Measurements from ENCODE around the gene SH3BP5L.

SH3BP5L gene

GRCh38 chr1:248838357-248839167, 12.8 kb upstream of the SH3BP5L start:
- no CpG with 5 or more reads among the region's 82 CpGs for WGBS (ENCODE audit: extremely low coverage, insufficient coverage, low lambda C conversion rate)
- H3K4me3 ChIP-seq (ENCODE audit: low read length): peak overlapping the region; percentile 83
- no peaks in the 10 kb centered on the region for H3K27me3 ChIP-seq (ENCODE audit: insufficient read depth, low read length, poor library complexity)
- peak overlapping the region; percentile 98 for H3K4me2 ChIP-seq (ENCODE audit: low read length)
- H4K5ac ChIP-seq (ENCODE audit: low read length): no peak overlapping the region
- H3K27ac ChIP-seq (ENCODE audit: low read depth, low read length): peak overlapping the region; percentile 92
- peak overlapping the region; percentile 51 for H2BK5ac ChIP-seq (ENCODE audit: low read length)
- H3K4ac ChIP-seq (ENCODE audit: low read depth, low read length): peak overlapping the region; percentile 22
- no peak overlapping the region for H2AK5ac ChIP-seq (ENCODE audit: low read length)
- peaks cover 4% of the 10 kb centered on the region for H3K79me1 ChIP-seq (ENCODE audit: low read length)
- peak; percentile 97 for DNase-seq
- no peak overlapping the region for H2BK120ac ChIP-seq (ENCODE audit: low read depth, low read length)
- no peaks in the 10 kb centered on the region for H3K36me3 ChIP-seq (ENCODE audit: control insufficient read depth, insufficient read depth, low read length)
- H3K18ac ChIP-seq (ENCODE audit: low read length): peak overlapping the region; percentile 53
- H3K9ac ChIP-seq (ENCODE audit: low read length): peak overlapping the region; percentile 96
- peak overlapping the region; percentile 59 for H3K23ac ChIP-seq (ENCODE audit: low read length)
- H3K56ac ChIP-seq (ENCODE audit: low read length): peak overlapping the region; percentile 98
- peaks cover 5% of the 10 kb centered on the region for H3K4me1 ChIP-seq (ENCODE audit: control insufficient read depth, low read depth, low read length)
- no peak overlapping the region for H2BK15ac ChIP-seq (replicated peaks; ENCODE audit: low read depth)
- peaks cover 6% of the 10 kb centered on the region for H3K79me2 ChIP-seq (ENCODE audit: control insufficient read depth, insufficient read depth, low read length)
- H4K8ac ChIP-seq (ENCODE audit: low read depth, low read length): no peak overlapping the region

GRCh38 chr1:248837781-248838356, 12.2 kb upstream of the SH3BP5L start, which contains the start of gene ZNF672:
Gene ZNF672, plus strand, starts transcription at chr1:248838224. Its CDS starts 9,051 bp downstream, at chr1:248847275.
- Histone ChIP-seq H3K4me2 (ENCODE audit: low read length) (peak within 1 kb of the TSS; percentile 98), H2BK15ac (replicated peaks; ENCODE audit: low read depth) (peak within 1 kb of the TSS; percentile 80), H4K8ac (ENCODE audit: low read depth, low read length) (no peak within 1 kb of the TSS), H4K5ac (ENCODE audit: low read length) (no peak within 1 kb of the TSS), H2AK5ac (ENCODE audit: low read length) (no peak within 1 kb of the TSS), H3K79me1 (ENCODE audit: low read length) (peaks cover 4% of the 10 kb centered on the region), H3K23ac (ENCODE audit: low read length) (peak within 1 kb of the TSS; percentile 59), H2BK5ac (ENCODE audit: low read length) (peak within 1 kb of the TSS; percentile 51), H3K56ac (ENCODE audit: low read length) (peak within 1 kb of the TSS; percentile 98), H3K4me3 (ENCODE audit: low read length) (peak within 1 kb of the TSS; percentile 83), H3K9ac (ENCODE audit: low read length) (peak within 1 kb of the TSS; percentile 96), H3K27ac (ENCODE audit: low read depth, low read length) (peak within 1 kb of the TSS; percentile 92), H3K79me2 (ENCODE audit: control insufficient read depth, insufficient read depth, low read length) (peaks cover 6% of the 10 kb centered on the region), H3K27me3 (ENCODE audit: insufficient read depth, low read length, poor library complexity) (no peaks in the 10 kb centered on the region), H3K18ac (ENCODE audit: low read length) (peak within 1 kb of the TSS; percentile 53), H3K4ac (ENCODE audit: low read depth, low read length) (peak within 1 kb of the TSS; percentile 22), H3K4me1 (ENCODE audit: control insufficient read depth, low read depth, low read length) (peaks cover 5% of the 10 kb centered on the region), H2BK120ac (ENCODE audit: low read depth, low read length) (no peak within 1 kb of the TSS), H3K36me3 (ENCODE audit: control insufficient read depth, insufficient read depth, low read length) (no peaks in the 10 kb centered on the region)
- peak; percentile 98 for DNase-seq
- no CpG with 5 or more reads among the region's 48 CpGs for WGBS (ENCODE audit: extremely low coverage, insufficient coverage, low lambda C conversion rate)

GRCh38 chr1:248837045-248837780, 11.5 kb upstream of the SH3BP5L start:
- Histone ChIP-seq H3K27ac (ENCODE audit: low read depth, low read length) (no peak overlapping the region), H2BK5ac (ENCODE audit: low read length) (no peak overlapping the region), H3K56ac (ENCODE audit: low read length) (peak overlapping the region; percentile 89), H3K23ac (ENCODE audit: low read length) (no peak overlapping the region), H2BK120ac (ENCODE audit: low read depth, low read length) (no peak overlapping the region), H4K5ac (ENCODE audit: low read length) (no peak overlapping the region), H3K27me3 (ENCODE audit: insufficient read depth, low read length, poor library complexity) (no peaks in the 10 kb centered on the region), H3K18ac (ENCODE audit: low read length) (peak overlapping the region; percentile 6), H3K36me3 (ENCODE audit: control insufficient read depth, insufficient read depth, low read length) (no peaks in the 10 kb centered on the region), H3K4me2 (ENCODE audit: low read length) (peak overlapping the region; percentile 67), H3K79me1 (ENCODE audit: low read length) (peaks cover 4% of the 10 kb centered on the region), H2AK5ac (ENCODE audit: low read length) (no peak overlapping the region), H3K9ac (ENCODE audit: low read length) (peak overlapping the region; percentile 74), H2BK15ac (replicated peaks; ENCODE audit: low read depth) (peak overlapping the region; percentile 80), H3K4me1 (ENCODE audit: control insufficient read depth, low read depth, low read length) (peaks cover 5% of the 10 kb centered on the region), H3K4me3 (ENCODE audit: low read length) (peak overlapping the region; percentile 32), H3K79me2 (ENCODE audit: control insufficient read depth, insufficient read depth, low read length) (peaks cover 6% of the 10 kb centered on the region), H4K8ac (ENCODE audit: low read depth, low read length) (no peak overlapping the region), H3K4ac (ENCODE audit: low read depth, low read length) (no peak overlapping the region)
- DNase-seq: no peak
- no CpG with 5 or more reads among the region's 11 CpGs for WGBS (ENCODE audit: extremely low coverage, insufficient coverage, low lambda C conversion rate)

GRCh38 chr1:248834343-248834940, 8.7 kb upstream of the SH3BP5L start:
- DNase-seq: no peak
- Histone ChIP-seq H3K79me2 (ENCODE audit: control insufficient read depth, insufficient read depth, low read length) (no peaks in the 10 kb centered on the region), H4K8ac (ENCODE audit: low read depth, low read length) (no peak overlapping the region), H3K23ac (ENCODE audit: low read length) (no peak overlapping the region), H3K27ac (ENCODE audit: low read depth, low read length) (no peak overlapping the region), H3K36me3 (ENCODE audit: control insufficient read depth, insufficient read depth, low read length) (no peaks in the 10 kb centered on the region), H2BK5ac (ENCODE audit: low read length) (no peak overlapping the region), H2AK5ac (ENCODE audit: low read length) (no peak overlapping the region), H4K5ac (ENCODE audit: low read length) (no peak overlapping the region), H2BK120ac (ENCODE audit: low read depth, low read length) (no peak overlapping the region), H3K27me3 (ENCODE audit: insufficient read depth, low read length, poor library complexity) (no peaks in the 10 kb centered on the region), H2BK15ac (replicated peaks; ENCODE audit: low read depth) (no peak overlapping the region), H3K4me3 (ENCODE audit: low read length) (no peak overlapping the region), H3K9ac (ENCODE audit: low read length) (no peak overlapping the region), H3K4me1 (ENCODE audit: control insufficient read depth, low read depth, low read length) (peaks cover 5% of the 10 kb centered on the region), H3K18ac (ENCODE audit: low read length) (no peak overlapping the region), H3K56ac (ENCODE audit: low read length) (no peak overlapping the region), H3K4ac (ENCODE audit: low read depth, low read length) (no peak overlapping the region), H3K4me2 (ENCODE audit: low read length) (no peak overlapping the region), H3K79me1 (ENCODE audit: low read length) (peaks cover 1% of the 10 kb centered on the region)
- WGBS (ENCODE audit: extremely low coverage, insufficient coverage, low lambda C conversion rate): no CpG with 5 or more reads among the region's 7 CpGs

GRCh38 chr1:248831842-248832241, 6.1 kb upstream of the SH3BP5L start:
- Histone ChIP-seq H3K4me2 (ENCODE audit: low read length) (no peak overlapping the region), H3K27me3 (ENCODE audit: insufficient read depth, low read length, poor library complexity) (no peaks in the 10 kb centered on the region), H3K9ac (ENCODE audit: low read length) (no peak overlapping the region), H3K4me1 (ENCODE audit: control insufficient read depth, low read depth, low read length) (no peaks in the 10 kb centered on the region), H3K79me2 (ENCODE audit: control insufficient read depth, insufficient read depth, low read length) (no peaks in the 10 kb centered on the region), H3K56ac (ENCODE audit: low read length) (no peak overlapping the region), H3K4ac (ENCODE audit: low read depth, low read length) (no peak overlapping the region), H4K5ac (ENCODE audit: low read length) (no peak overlapping the region), H4K8ac (ENCODE audit: low read depth, low read length) (no peak overlapping the region), H3K23ac (ENCODE audit: low read length) (no peak overlapping the region), H3K18ac (ENCODE audit: low read length) (no peak overlapping the region), H3K36me3 (ENCODE audit: control insufficient read depth, insufficient read depth, low read length) (no peaks in the 10 kb centered on the region), H2BK15ac (replicated peaks; ENCODE audit: low read depth) (no peak overlapping the region), H2BK120ac (ENCODE audit: low read depth, low read length) (no peak overlapping the region), H2BK5ac (ENCODE audit: low read length) (no peak overlapping the region), H3K79me1 (ENCODE audit: low read length) (no peaks in the 10 kb centered on the region), H3K27ac (ENCODE audit: low read depth, low read length) (no peak overlapping the region), H2AK5ac (ENCODE audit: low read length) (no peak overlapping the region), H3K4me3 (ENCODE audit: low read length) (no peak overlapping the region)
- no peak for DNase-seq
- WGBS (ENCODE audit: extremely low coverage, insufficient coverage, low lambda C conversion rate): no CpG with 5 or more reads among the region's 1 CpG

Measured in mesendoderm (in vitro differentiated cells).